ENCODE measurements around the gene SLC9C2. TPM values are rescaled to one million over a fixed set of nuclear protein-coding genes. Genes with fewer than 3 reads are reported as not detected.

Gene SLC9C2
- total RNA-seq, 4 donors from 2014 or later: not detected

DNA sequence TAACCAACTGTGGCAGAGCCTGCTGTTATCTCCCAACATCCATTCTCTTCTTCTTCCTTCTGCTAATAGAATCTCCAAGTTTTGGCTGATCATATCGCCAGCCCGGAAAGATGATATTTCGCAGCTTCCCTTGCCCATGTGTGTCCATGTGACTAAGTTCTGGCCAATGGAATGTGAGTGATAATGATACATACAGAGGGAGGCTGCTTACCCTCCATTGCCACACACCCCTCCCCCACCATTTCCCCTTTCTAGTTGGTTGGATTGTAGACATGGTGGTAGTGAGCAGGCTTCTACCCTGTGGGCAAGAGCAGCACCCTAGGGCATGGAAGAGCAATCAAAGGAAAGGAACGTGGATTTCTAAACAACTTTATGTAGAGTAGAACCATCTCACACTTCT is 48.8 kb downstream of the SLC9C2 start:
- ATAC-seq: no peak

DNA sequence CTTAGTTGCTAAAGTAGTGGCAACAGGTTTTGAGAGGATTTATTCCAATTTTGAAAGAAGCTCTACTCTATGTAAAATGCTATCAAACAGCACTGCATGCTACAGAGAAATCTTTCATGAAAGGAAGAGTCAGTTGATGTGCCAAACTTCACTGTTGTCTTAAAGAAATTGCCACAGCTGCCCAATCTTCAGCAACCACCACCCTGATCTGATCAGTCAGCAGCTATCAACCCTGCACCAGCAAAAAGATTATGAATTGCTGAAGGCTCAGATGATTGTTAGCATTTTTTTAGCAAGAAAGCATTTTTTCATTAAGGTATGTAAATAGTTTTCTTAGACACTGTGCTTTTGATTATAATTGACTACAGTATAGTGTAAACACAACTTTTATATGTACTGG is 49.6 kb downstream of the SLC9C2 start:
- ATAC-seq: no peak
- TF ChIP-seq, protein P1, sequence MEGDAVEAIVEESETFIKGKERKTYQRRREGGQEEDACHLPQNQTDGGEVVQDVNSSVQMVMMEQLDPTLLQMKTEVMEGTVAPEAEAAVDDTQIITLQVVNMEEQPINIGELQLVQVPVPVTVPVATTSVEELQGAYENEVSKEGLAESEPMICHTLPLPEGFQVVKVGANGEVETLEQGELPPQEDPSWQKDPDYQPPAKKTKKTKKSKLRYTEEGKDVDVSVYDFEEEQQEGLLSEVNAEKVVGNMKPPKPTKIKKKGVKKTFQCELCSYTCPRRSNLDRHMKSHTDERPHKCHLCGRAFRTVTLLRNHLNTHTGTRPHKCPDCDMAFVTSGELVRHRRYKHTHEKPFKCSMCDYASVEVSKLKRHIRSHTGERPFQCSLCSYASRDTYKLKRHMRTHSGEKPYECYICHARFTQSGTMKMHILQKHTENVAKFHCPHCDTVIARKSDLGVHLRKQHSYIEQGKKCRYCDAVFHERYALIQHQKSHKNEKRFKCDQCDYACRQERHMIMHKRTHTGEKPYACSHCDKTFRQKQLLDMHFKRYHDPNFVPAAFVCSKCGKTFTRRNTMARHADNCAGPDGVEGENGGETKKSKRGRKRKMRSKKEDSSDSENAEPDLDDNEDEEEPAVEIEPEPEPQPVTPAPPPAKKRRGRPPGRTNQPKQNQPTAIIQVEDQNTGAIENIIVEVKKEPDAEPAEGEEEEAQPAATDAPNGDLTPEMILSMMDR (IDR thresholded peaks at IDR 0.05): no peak
- no peak for TF ChIP-seq POLR2AphosphoS5 (IDR thresholded peaks at IDR 0.05)
- TF ChIP-seq EP300 (IDR thresholded peaks at IDR 0.05): no peak
- TF ChIP-seq POLR2A (IDR thresholded peaks at IDR 0.05): no peak
- H3K27me3 ChIP-seq: no peaks in the 10 kb centered on the region
- H3K27ac ChIP-seq: no peak overlapping the region
- no peaks in the 10 kb centered on the region for H3K36me3 ChIP-seq
- H3K9me3 ChIP-seq: no peaks in the 10 kb centered on the region
- no peak overlapping the region for H3K4me3 ChIP-seq
- H3K4me1 ChIP-seq: no peaks in the 10 kb centered on the region

More for the DNA sequence above, 48.8 kb downstream of the SLC9C2 start:
- H3K27ac ChIP-seq: no peak overlapping the region
- no peaks in the 10 kb centered on the region for H3K9me3 ChIP-seq
- no peaks in the 10 kb centered on the region for H3K27me3 ChIP-seq
- WGBS, 2 donors (ENCODE audit: low coverage in 1 of 2): 33 to 71% methylated on average over 1 to 4 of the region's 4 CpGs
- no peaks in the 10 kb centered on the region for H3K36me3 ChIP-seq
- no peaks in the 10 kb centered on the region for H3K4me1 ChIP-seq
- TF ChIP-seq, protein P1 (IDR thresholded peaks at IDR 0.05): no peak
- TF ChIP-seq POLR2AphosphoS5 (IDR thresholded peaks at IDR 0.05) (no peak), EP300 (IDR thresholded peaks at IDR 0.05) (no peak), POLR2A (IDR thresholded peaks at IDR 0.05) (no peak)
- no peak overlapping the region for H3K4me3 ChIP-seq

DNA sequence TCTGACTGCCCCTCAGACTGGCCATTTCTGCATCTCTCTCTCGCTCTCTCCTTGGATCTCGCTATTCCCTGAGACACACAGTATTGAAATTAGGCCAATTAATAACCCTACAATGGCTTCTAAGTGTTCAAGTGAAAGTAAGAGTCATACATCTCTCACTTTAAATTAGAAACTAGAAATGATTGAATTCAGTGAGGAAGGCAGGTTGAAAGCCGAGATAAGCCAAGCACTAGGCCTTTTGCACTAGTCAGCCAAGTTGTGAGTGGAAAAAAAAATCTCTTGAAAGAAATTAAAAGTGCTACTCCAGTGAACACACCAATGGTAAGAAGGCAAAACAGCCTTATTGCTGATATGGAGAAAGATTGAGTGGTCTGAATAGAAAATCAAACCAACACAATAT is 51.2 kb downstream of the SLC9C2 start:
- Histone ChIP-seq H3K27ac (no peak overlapping the region), H3K27me3 (no peaks in the 10 kb centered on the region), H3K9me3 (no peaks in the 10 kb centered on the region), H3K36me3 (no peaks in the 10 kb centered on the region), H3K4me1 (no peaks in the 10 kb centered on the region), H3K4me3 (no peak overlapping the region)
- 84 to 100% methylated on average over 2 to 3 of the region's 3 CpGs for WGBS, 2 donors (ENCODE audit: low coverage in 1 of 2)
- no peak for ATAC-seq
- no peak for TF ChIP-seq POLR2AphosphoS5 (IDR thresholded peaks at IDR 0.05)
- no peak for TF ChIP-seq EP300 (IDR thresholded peaks at IDR 0.05)
- TF ChIP-seq POLR2A (IDR thresholded peaks at IDR 0.05): no peak
- TF ChIP-seq, protein P1 (IDR thresholded peaks at IDR 0.05): no peak

DNA sequence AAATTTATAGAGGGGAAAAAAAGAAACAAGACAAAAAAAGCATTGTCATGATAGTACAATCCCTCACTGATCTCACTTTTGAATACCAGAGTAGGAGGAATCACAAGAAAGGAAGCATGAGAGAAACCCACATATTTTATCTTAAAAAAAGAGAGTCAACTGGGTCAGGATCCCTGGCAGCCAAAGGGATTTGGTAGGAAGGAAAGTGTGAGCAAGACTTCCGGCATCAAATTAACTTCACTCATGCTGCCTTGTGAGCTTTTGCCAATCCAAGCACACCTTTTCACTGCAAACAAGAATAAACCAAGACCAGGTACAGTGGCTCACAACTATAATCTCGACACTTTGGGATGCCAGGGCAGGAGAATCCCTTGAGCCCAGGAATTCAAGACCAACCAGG is 53.1 kb downstream of the SLC9C2 start:
- H3K27ac ChIP-seq: no peak overlapping the region
- no peak for ATAC-seq
- no peaks in the 10 kb centered on the region for H3K36me3 ChIP-seq
- WGBS, 2 donors (ENCODE audit: low coverage in 1 of 2): 75 to 83% methylated on average over 1 to 2 of the region's 2 CpGs
- H3K9me3 ChIP-seq: no peaks in the 10 kb centered on the region
- TF ChIP-seq, protein P1 (IDR thresholded peaks at IDR 0.05): no peak
- TF ChIP-seq POLR2A (IDR thresholded peaks at IDR 0.05): no peak
- H3K27me3 ChIP-seq: no peaks in the 10 kb centered on the region
- H3K4me3 ChIP-seq: no peak overlapping the region
- H3K4me1 ChIP-seq: no peaks in the 10 kb centered on the region

DNA sequence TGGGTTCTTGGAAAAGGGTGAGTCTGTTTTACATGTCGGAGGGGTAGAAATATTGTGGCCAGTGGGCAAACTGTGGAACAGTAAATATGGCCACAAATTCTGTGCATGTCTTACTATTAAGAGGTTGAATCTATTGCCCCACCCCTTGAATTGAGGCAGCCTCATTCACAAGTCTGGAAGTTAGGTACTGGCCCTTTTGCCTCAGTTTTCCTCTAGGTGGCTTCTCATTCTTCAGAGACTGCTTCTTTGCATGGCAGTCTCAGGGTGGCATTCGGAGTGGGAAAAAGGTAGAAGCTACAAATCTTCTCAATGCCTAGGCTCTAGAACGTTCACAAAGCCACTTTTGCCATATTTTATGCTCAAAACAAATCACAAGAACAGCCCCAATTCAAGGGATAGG is 57.2 kb downstream of the SLC9C2 start:
- TF ChIP-seq EP300 (IDR thresholded peaks at IDR 0.05): no peak
- TF ChIP-seq, protein P1 (IDR thresholded peaks at IDR 0.05): no peak
- no peak for TF ChIP-seq POLR2AphosphoS5 (IDR thresholded peaks at IDR 0.05)
- no peak for TF ChIP-seq POLR2A (IDR thresholded peaks at IDR 0.05)
- Histone ChIP-seq H3K27ac (no peak overlapping the region), H3K4me1 (no peaks in the 10 kb centered on the region), H3K36me3 (no peaks in the 10 kb centered on the region), H3K9me3 (no peaks in the 10 kb centered on the region), H3K27me3 (no peaks in the 10 kb centered on the region), H3K4me3 (no peak overlapping the region)
- ATAC-seq: no peak
- 48% methylated on average over 3 of the region's 3 CpGs; no CpG with 5 or more reads in 1 of the 2 donors for WGBS, 2 donors (ENCODE audit: low coverage in 1 of 2)

Measured in gastroesophageal sphincter (tissue), 4 donors.